Panc1 (cell line): ENCODE measurements around the gene COL26A1. TPM values are rescaled to one million over a fixed set of nuclear protein-coding genes. Genes with fewer than 3 reads are reported as not detected.

Experiments
- ATAC-seq: fragments of 200-7000 bp; cut with Tn5 transposase; 2 replicates; pipeline ENCODE4 v1.9.1; 2020; ENCODE audit warnings: mild to moderate bottlenecking, moderate library complexity
- BruUV-seq: library from RNA; stranded (reverse); fragments of 400-500 nt; replicated peaks from 2 replicates; lab custom pipeline; 2021; lab: Mats Ljungman, UMichigan
- CTCF ChIA-PET: fragments of 300-600 bp; sonication (Branson Sonifier 250); formaldehyde crosslinking; loops from one replicate; lab custom pipeline; 2022; ENCODE audit warnings: antibody characterized with exemption; lab: Charles Lee
- POLR2A ChIA-PET: fragments of 300-600 bp; sonication (Branson Sonifier 250); formaldehyde crosslinking; loops from one replicate; lab custom pipeline; 2022; ENCODE audit warnings: antibody characterized with exemption; lab: Charles Lee
- DNase-seq: peaks from one replicate; pipeline ENCODE4 v3.0.0-alpha.2; 2010; ENCODE audit warnings: low read depth, low spot score
- H3K27ac ChIP-seq: 2 replicates; pipeline ENCODE4 v1.5.1; 2011; ENCODE audit warnings: mild to moderate bottlenecking, low read length, inconsistent platforms
- H3K27me3 ChIP-seq: fragments of 200-500 bp; sonication (Bioruptor generic); 2 replicates; pipeline ENCODE4 v1.6.0; 2014; ENCODE audit warnings: low read length, inconsistent platforms; ENCODE audit not compliant: control insufficient read depth, insufficient read depth
- H3K36me3 ChIP-seq: fragments of 200-500 bp; sonication (Bioruptor generic); 2 replicates; pipeline ENCODE4 v1.5.1; 2014; ENCODE audit warnings: inconsistent platforms, mild to moderate bottlenecking, low read length, moderate library complexity; ENCODE audit not compliant: control insufficient read depth, insufficient read depth
- H3K4me1 ChIP-seq: 2 replicates; pipeline ENCODE4 v1.5.1; 2011; ENCODE audit warnings: inconsistent platforms, mild to moderate bottlenecking, low read length, moderate library complexity; ENCODE audit not compliant: control insufficient read depth, insufficient read depth
- H3K4me3 ChIP-seq, 2 experiments: 2 replicates each; pipeline ENCODE4 v1.5.1; 2011 to 2012; ENCODE audit warnings: low read depth in 2 of 2, low read length in 2 of 2, mild to moderate bottlenecking in 2 of 2, inconsistent platforms in 1 of 2, moderate library complexity in 1 of 2
- H3K9me3 ChIP-seq: fragments of 200-500 bp; sonication (Bioruptor generic); 2 replicates; pipeline ENCODE4 v1.5.1; 2014; ENCODE audit warnings: low read depth, mild to moderate bottlenecking, inconsistent platforms, low read length, moderate library complexity; ENCODE audit not compliant: control insufficient read depth, insufficient read depth
- CTCF ChIP-seq: fragments of 450-650 bp; IDR thresholded peaks from 2 replicates; pipeline ENCODE4 v1.5.1; 2017; ENCODE audit warnings: mild to moderate bottlenecking
- POLR2AphosphoS5 ChIP-seq: IDR thresholded peaks from 2 replicates; pipeline ENCODE4 v1.6.1; 2012; ENCODE audit warnings: mild to moderate bottlenecking, low read depth, low read length, moderate library complexity
- REST ChIP-seq, 2 experiments: IDR thresholded peaks; 2 replicates each; pipeline ENCODE4 v1.6.1; 2011 to 2012; ENCODE audit warnings: low read depth in 2 of 2, control low read depth in 1 of 2, low read length in 1 of 2, mild to moderate bottlenecking in 1 of 2, moderate library complexity in 1 of 2; ENCODE audit not compliant: insufficient read depth in 1 of 2
- SIN3A ChIP-seq: IDR thresholded peaks from 2 replicates; pipeline ENCODE4 v1.6.1; 2012; ENCODE audit warnings: low read depth, mild to moderate bottlenecking, low read length, moderate library complexity, borderline replicate concordance; ENCODE audit not compliant: insufficient read depth
- TCF7L2 ChIP-seq: IDR thresholded peaks from 2 replicates; pipeline ENCODE4 v1.6.1; 2011; ENCODE audit warnings: mild to moderate bottlenecking, low read depth, low read length, inconsistent platforms
- in situ Hi-C: cut with HindIII; loops from 2 replicates; pipeline ENCODE4 v1.10.0; 2016; ENCODE audit warnings: low sequenced_read_pairs, low pct_unique_long_range_greater_than_20kb
- intact Hi-C: fragments of 100-400 bp; cut with micrococcal nuclease; formaldehyde crosslinking; loops from one replicate; pipeline ENCODE4 v1.10.0; 2022; ENCODE audit not compliant: unreplicated experiment
- total RNA-seq: library from RNA; stranded (reverse); gene quantifications from one replicate; pipeline ENCODE4 v1.2.1, GENCODE V29; 2021; ENCODE audit not compliant: unreplicated experiment

COL26A1 gene
- total RNA-seq, 1 experiment from 2014 or later = 25.8 TPM

- CTCF ChIA-PET = no interaction called here
- TF ChIP-seq POLR2AphosphoS5 = no peak
- Histone ChIP-seq H3K27me3 (no peaks in the 10 kb centered on the region), H3K4me1 (no peaks in the 10 kb centered on the region), H3K36me3 (no peaks in the 10 kb centered on the region), H3K9me3 (no peaks in the 10 kb centered on the region), H3K4me3 (no peak overlapping the region), H3K27ac (no peak overlapping the region; the same call in 1 of the 2 replicates)
- intact Hi-C loops = no loop called here
- POLR2A ChIA-PET = no interaction called here
- BruUV-seq = no TSS peak
- ATAC-seq (no peak), DNase-seq (no peak)
- in situ Hi-C loops = no loop called here
Observed at GRCh38 chr7:101435461-101436220, 73.0 kb downstream of the COL26A1 start.

- TF ChIP-seq REST (IDR thresholded peaks at IDR 0.05; ENCODE audit: insufficient read depth in 1 of 2, low read depth in 2 of 2, low read length in 1 of 2) (no peak), TCF7L2 (no peak), POLR2AphosphoS5 (no peak), SIN3A (no peak), CTCF (no peak)
- Histone ChIP-seq H3K36me3 (no peaks in the 10 kb centered on the region), H3K9me3 (no peaks in the 10 kb centered on the region), H3K4me1 (no peaks in the 10 kb centered on the region), H3K27me3 (no peaks in the 10 kb centered on the region), H3K27ac (no peak overlapping the region; the same call in 1 of the 2 replicates), H3K4me3 (no peak overlapping the region)
- ATAC-seq = no peak
- CTCF ChIA-PET = no interaction called here
- no TSS peak for BruUV-seq
- in situ Hi-C loops = no loop called here
- DNase-seq = no peak
- intact Hi-C loops = no loop called here
- POLR2A ChIA-PET = no interaction called here
Observed at GRCh38 chr7:101436221-101436735, 73.6 kb downstream of the COL26A1 start.
